Panc1 (cell line): ENCODE results near the gene RNF43.

Source experiments
- CTCF ChIP-seq: fragments of 450-650 bp; IDR thresholded peaks from 2 replicates; pipeline ENCODE4 v1.5.1; 2017; ENCODE audit warnings: mild to moderate bottlenecking
- REST ChIP-seq, 2 experiments: IDR thresholded peaks; 2 replicates each; pipeline ENCODE4 v1.6.1; 2011 to 2012; ENCODE audit warnings: low read depth in 2 of 2, control low read depth in 1 of 2, low read length in 1 of 2, mild to moderate bottlenecking in 1 of 2, moderate library complexity in 1 of 2; ENCODE audit not compliant: insufficient read depth in 1 of 2

DNA sequence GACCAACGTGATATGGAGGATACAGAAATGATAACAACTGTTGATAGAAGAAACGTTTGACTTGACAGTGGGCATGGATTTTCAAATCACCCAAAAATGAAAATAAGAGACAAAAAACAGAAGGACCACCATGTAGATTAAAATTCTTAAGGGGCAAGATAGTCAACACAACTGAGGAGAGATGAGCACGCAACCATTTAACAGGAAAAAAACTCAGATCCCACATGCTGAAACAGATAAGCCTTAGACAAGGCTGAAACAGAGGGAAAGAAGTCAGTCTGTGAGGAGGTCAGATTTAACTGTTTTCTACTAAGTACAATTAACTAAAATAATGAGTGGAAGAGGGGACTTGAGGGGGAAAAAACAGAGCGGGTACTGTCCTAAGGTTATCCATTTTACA is 21.2 kb downstream of the RNF43 start:
- TF ChIP-seq CTCF (no peak), REST (IDR thresholded peaks at IDR 0.05; ENCODE audit: insufficient read depth in 1 of 2, low read depth in 2 of 2, low read length in 1 of 2) (no peak)
